Measurements from ENCODE around the gene ZFR2. TPM values are rescaled to one million over a fixed set of nuclear protein-coding genes. Genes with fewer than 3 reads are reported as not detected.

ZFR2 gene
- total RNA-seq, 1 experiment from 2014 or later = not detected

DNA sequence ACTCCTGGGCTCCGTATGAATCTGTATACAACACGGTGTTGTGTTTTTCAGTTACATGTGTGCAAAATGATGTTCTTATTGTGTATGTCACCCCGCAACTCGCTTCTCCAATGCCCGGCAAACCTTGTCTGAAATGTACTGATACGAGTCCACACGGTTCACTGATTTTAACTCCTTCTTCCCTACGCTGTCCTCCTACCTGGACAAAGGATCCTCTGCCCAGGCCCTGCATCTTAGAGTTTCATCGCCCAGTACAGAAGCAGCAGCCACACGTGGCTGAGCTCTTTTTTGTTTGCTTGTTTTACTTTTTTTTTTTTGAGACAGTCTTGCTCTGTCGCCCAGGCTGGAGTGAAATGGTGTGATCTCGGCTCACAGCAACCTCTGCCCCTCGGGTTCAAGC, 28.9 kb downstream of the ZFR2 start:
- no peaks in the 10 kb centered on the region for H3K9me3 ChIP-seq (ENCODE audit: low read length)
- H3K36me3 ChIP-seq (ENCODE audit: low read depth, low read length) = no peaks in the 10 kb centered on the region
- no peaks in the 10 kb centered on the region for H3F3A ChIP-seq (ENCODE audit: low read length, unreplicated experiment)
- H2AFZ ChIP-seq (ENCODE audit: low read length) = no peak overlapping the region
- intact Hi-C loops (cut with micrococcal nuclease) = no loop called here
- TF ChIP-seq, protein P1, sequence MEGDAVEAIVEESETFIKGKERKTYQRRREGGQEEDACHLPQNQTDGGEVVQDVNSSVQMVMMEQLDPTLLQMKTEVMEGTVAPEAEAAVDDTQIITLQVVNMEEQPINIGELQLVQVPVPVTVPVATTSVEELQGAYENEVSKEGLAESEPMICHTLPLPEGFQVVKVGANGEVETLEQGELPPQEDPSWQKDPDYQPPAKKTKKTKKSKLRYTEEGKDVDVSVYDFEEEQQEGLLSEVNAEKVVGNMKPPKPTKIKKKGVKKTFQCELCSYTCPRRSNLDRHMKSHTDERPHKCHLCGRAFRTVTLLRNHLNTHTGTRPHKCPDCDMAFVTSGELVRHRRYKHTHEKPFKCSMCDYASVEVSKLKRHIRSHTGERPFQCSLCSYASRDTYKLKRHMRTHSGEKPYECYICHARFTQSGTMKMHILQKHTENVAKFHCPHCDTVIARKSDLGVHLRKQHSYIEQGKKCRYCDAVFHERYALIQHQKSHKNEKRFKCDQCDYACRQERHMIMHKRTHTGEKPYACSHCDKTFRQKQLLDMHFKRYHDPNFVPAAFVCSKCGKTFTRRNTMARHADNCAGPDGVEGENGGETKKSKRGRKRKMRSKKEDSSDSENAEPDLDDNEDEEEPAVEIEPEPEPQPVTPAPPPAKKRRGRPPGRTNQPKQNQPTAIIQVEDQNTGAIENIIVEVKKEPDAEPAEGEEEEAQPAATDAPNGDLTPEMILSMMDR (conservative IDR thresholded peaks at IDR 0.05; ENCODE audit: low read depth, low read length) = no peak
- TF ChIP-seq EZH2 (IDR thresholded peaks at IDR 0.05; ENCODE audit: low read length, unreplicated experiment) (no peak), EZH2phosphoT487 (IDR thresholded peaks at IDR 0.05; ENCODE audit: borderline replicate concordance, low read length) (no peak)
- CTCF ChIA-PET = no interaction called here
- H4K20me1 ChIP-seq (ENCODE audit: low read length) = no peaks in the 10 kb centered on the region
- no peak for ATAC-seq
- no peak for DNase-seq
- H3K4me3 ChIP-seq (ENCODE audit: low read length) = no peak overlapping the region
- no TSS peak for BruUV-seq (replicated peaks)
- H3K9me2 ChIP-seq (replicated peaks; ENCODE audit: low read length) = no peaks in the 10 kb centered on the region
- POLR2A ChIA-PET (ENCODE audit: unreplicated experiment) = no interaction called here
- no peaks in the 10 kb centered on the region for H3K79me2 ChIP-seq (ENCODE audit: low read length)
- H3K9ac ChIP-seq (ENCODE audit: low read length) = no peak overlapping the region
- no peaks in the 10 kb centered on the region for H3K27me3 ChIP-seq (ENCODE audit: low read length)
- no peak overlapping the region for H3K27ac ChIP-seq (ENCODE audit: low read length)
- H3K4me2 ChIP-seq (ENCODE audit: low read length) = no peak overlapping the region
- H3K4me1 ChIP-seq (ENCODE audit: insufficient read depth, low read length) = no peaks in the 10 kb centered on the region

DNA sequence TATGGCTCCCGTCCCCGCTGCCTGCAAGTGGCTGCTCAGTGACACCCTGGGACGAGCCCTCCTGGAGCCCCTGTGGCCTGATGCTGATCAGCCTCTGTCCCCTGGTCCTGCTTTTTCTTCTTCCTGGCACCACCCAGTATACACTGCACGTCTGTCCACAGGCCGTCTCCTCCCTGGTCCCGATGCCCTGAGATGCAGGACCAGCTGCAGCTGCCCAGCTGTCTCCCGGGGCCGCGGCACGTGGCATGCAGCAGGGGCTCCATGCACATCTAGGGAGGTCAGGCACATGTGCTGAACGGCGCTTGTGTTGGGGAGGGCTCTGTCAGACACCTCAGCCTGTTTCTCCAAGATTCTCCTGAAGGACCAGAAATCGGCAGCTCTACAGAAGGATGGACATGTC, 30.2 kb downstream of the ZFR2 start:
- H3F3A ChIP-seq (ENCODE audit: low read length, unreplicated experiment) = no peaks in the 10 kb centered on the region
- no peaks in the 10 kb centered on the region for H3K9me2 ChIP-seq (replicated peaks; ENCODE audit: low read length)
- no peaks in the 10 kb centered on the region for H3K27me3 ChIP-seq (ENCODE audit: low read length)
- H3K4me2 ChIP-seq (ENCODE audit: low read length) = no peak overlapping the region
- H3K36me3 ChIP-seq (ENCODE audit: low read depth, low read length) = no peaks in the 10 kb centered on the region
- no peaks in the 10 kb centered on the region for H3K9me3 ChIP-seq (ENCODE audit: low read length)
- TF ChIP-seq EZH2 (IDR thresholded peaks at IDR 0.05; ENCODE audit: low read length, unreplicated experiment) (no peak), EZH2phosphoT487 (IDR thresholded peaks at IDR 0.05; ENCODE audit: borderline replicate concordance, low read length) (no peak)
- TF ChIP-seq, protein P1 (conservative IDR thresholded peaks at IDR 0.05; ENCODE audit: low read depth, low read length) = no peak
- intact Hi-C loops (cut with micrococcal nuclease) = no loop called here
- ATAC-seq = no peak
- no peak overlapping the region for H3K9ac ChIP-seq (ENCODE audit: low read length)
- H3K79me2 ChIP-seq (ENCODE audit: low read length) = no peaks in the 10 kb centered on the region
- no TSS peak for BruUV-seq (replicated peaks)
- H3K4me3 ChIP-seq (ENCODE audit: low read length) = no peak overlapping the region
- no peaks in the 10 kb centered on the region for H3K4me1 ChIP-seq (ENCODE audit: insufficient read depth, low read length)
- DNase-seq = no peak
- ChIA-PET CTCF (no interaction called here), POLR2A (ENCODE audit: unreplicated experiment) (no interaction called here)
- no peak overlapping the region for H2AFZ ChIP-seq (ENCODE audit: low read length)
- H4K20me1 ChIP-seq (ENCODE audit: low read length) = no peaks in the 10 kb centered on the region
- no peak overlapping the region for H3K27ac ChIP-seq (ENCODE audit: low read length)

DNA sequence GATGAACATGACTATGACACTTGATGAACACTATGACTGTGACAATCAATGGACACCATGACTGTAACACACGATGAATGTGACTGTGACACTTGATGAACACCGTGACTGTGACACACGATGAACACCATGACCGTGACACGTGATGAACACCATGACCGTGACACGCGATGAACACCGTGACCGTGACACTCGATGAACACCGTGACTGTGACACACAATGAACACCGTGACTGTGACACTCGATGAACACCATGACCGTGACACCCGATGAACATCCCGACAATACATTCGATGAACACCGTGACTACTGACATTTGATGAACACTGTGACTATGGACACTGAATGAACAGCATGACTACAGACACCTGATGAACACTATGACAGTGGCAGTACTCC, 30.9 kb downstream of the ZFR2 start:
- TF ChIP-seq, protein P1 (conservative IDR thresholded peaks at IDR 0.05; ENCODE audit: low read depth, low read length) = no peak
- TF ChIP-seq EZH2 (IDR thresholded peaks at IDR 0.05; ENCODE audit: low read length, unreplicated experiment) (no peak), EZH2phosphoT487 (IDR thresholded peaks at IDR 0.05; ENCODE audit: borderline replicate concordance, low read length) (no peak)
- Histone ChIP-seq H3K79me2 (ENCODE audit: low read length) (no peaks in the 10 kb centered on the region), H4K20me1 (ENCODE audit: low read length) (no peaks in the 10 kb centered on the region), H3K27me3 (ENCODE audit: low read length) (no peaks in the 10 kb centered on the region), H3K4me2 (ENCODE audit: low read length) (no peak overlapping the region), H2AFZ (ENCODE audit: low read length) (no peak overlapping the region), H3K36me3 (ENCODE audit: low read depth, low read length) (no peaks in the 10 kb centered on the region), H3K9ac (ENCODE audit: low read length) (no peak overlapping the region), H3K9me2 (replicated peaks; ENCODE audit: low read length) (no peaks in the 10 kb centered on the region), H3K9me3 (ENCODE audit: low read length) (no peaks in the 10 kb centered on the region), H3F3A (ENCODE audit: low read length, unreplicated experiment) (no peaks in the 10 kb centered on the region), H3K4me1 (ENCODE audit: insufficient read depth, low read length) (no peaks in the 10 kb centered on the region), H3K27ac (ENCODE audit: low read length) (no peak overlapping the region), H3K4me3 (ENCODE audit: low read length) (no peak overlapping the region)
- ATAC-seq = no peak
- POLR2A ChIA-PET (ENCODE audit: unreplicated experiment) = no interaction called here
- DNase-seq = no peak
- intact Hi-C loops (cut with micrococcal nuclease) = no loop called here
- CTCF ChIA-PET = no interaction called here
- BruUV-seq (replicated peaks) = no TSS peak
